Neutrophil (primary cell): ENCODE data around the gene MARCOL.

Experiments used
- H3K27ac ChIP-seq: fragments of 200-600 bp; sonication (generic); 2 replicates; pipeline ENCODE4 v1.5.1; 2016; ENCODE audit warnings: mild to moderate bottlenecking, moderate library complexity
- H3K27me3 ChIP-seq: fragments of 200-600 bp; sonication (generic); 2 replicates; pipeline ENCODE4 v1.6.0; 2016; ENCODE audit warnings: mild to moderate bottlenecking
- H3K36me3 ChIP-seq: fragments of 200-600 bp; sonication (generic); 2 replicates; pipeline ENCODE4 v1.5.1; 2017
- H3K4me1 ChIP-seq, 2 experiments: fragments of 200-600 bp in 1 of 2; sonication (generic) in 1 of 2; 1 replicate in 1 of 2; 2 replicates in 1 of 2; pipeline versions ENCODE4 v1.5.1 to v1.6.1; 2013 to 2016; ENCODE audit warnings: low read depth in 1 of 2, low read length in 1 of 2, mild to moderate bottlenecking in 1 of 2, moderate library complexity in 1 of 2; ENCODE audit not compliant: control insufficient read depth in 1 of 2, insufficient read depth in 1 of 2
- H3K4me3 ChIP-seq, 2 experiments: fragments of 200-600 bp in 1 of 2; sonication (generic) in 1 of 2; 1 replicate in 1 of 2; 2 replicates in 1 of 2; pipeline ENCODE4 v1.5.1; 2013 to 2016; ENCODE audit warnings: low read depth in 1 of 2, low read length in 1 of 2, mild to moderate bottlenecking in 1 of 2, moderate library complexity in 1 of 2
- H3K9me3 ChIP-seq: fragments of 200-600 bp; sonication (generic); 2 replicates; pipeline ENCODE4 v1.5.1; 2016
- TF ChIP-seq, protein P1 (sequence below): fragments of 200-600 bp; sonication (generic); IDR thresholded peaks from 2 replicates; pipeline ENCODE4 v1.5.1; 2016; ENCODE audit warnings: antibody characterized with exemption

The MARCOL gene

DNA sequence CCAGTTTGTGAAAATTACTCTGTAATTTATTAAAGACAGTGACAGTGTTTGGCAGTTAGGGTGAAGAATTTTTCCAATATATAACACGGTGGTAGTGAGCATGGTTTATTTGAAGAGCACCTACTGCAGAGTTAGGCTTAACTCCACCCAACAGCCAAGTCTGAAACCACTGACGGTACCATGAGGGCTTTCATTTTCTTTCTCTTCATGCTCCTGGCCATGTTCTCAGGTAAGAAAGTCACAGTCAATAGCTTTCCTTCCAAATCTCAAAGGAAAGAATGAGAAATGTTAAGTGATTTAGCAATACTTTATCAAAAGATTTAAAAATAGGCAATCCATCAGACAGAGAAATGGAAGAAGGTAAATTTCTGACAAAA, at the start of gene MARCOL:
Gene MARCOL (plus strand): TSS at position 108 of the 377 bp plus-strand sequence. CDS start 73 bp downstream, at position 181.
- H3K36me3 ChIP-seq = no peaks in the 10 kb centered on the region
- TF ChIP-seq, protein P1, sequence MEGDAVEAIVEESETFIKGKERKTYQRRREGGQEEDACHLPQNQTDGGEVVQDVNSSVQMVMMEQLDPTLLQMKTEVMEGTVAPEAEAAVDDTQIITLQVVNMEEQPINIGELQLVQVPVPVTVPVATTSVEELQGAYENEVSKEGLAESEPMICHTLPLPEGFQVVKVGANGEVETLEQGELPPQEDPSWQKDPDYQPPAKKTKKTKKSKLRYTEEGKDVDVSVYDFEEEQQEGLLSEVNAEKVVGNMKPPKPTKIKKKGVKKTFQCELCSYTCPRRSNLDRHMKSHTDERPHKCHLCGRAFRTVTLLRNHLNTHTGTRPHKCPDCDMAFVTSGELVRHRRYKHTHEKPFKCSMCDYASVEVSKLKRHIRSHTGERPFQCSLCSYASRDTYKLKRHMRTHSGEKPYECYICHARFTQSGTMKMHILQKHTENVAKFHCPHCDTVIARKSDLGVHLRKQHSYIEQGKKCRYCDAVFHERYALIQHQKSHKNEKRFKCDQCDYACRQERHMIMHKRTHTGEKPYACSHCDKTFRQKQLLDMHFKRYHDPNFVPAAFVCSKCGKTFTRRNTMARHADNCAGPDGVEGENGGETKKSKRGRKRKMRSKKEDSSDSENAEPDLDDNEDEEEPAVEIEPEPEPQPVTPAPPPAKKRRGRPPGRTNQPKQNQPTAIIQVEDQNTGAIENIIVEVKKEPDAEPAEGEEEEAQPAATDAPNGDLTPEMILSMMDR = no peak

GRCh38 chr5:148191010-148191409, 47.3 kb upstream of the MARCOL start:
- Histone ChIP-seq H3K27ac (no peak overlapping the region), H3K27me3 (no peaks in the 10 kb centered on the region), H3K36me3 (no peaks in the 10 kb centered on the region), H3K9me3 (no peaks in the 10 kb centered on the region), H3K4me1 (peaks cover 16% of the 10 kb centered on the region in 2 experiments), H3K4me3 (no peak overlapping the region)
- TF ChIP-seq, protein P1 = no peak

More for the DNA sequence above, at the start of gene MARCOL:
- Histone ChIP-seq H3K27me3 (no peaks in the 10 kb centered on the region), H3K4me3 (no peak within 1 kb of the TSS), H3K27ac (no peak within 1 kb of the TSS), H3K4me1 (no peaks in the 10 kb centered on the region), H3K9me3 (no peaks in the 10 kb centered on the region)

- no peaks in the 10 kb centered on the region for H3K9me3 ChIP-seq
- H3K4me1 ChIP-seq = no peaks in the 10 kb centered on the region
- H3K4me3 ChIP-seq = no peak overlapping the region
- H3K27ac ChIP-seq = no peak overlapping the region
- H3K27me3 ChIP-seq = no peaks in the 10 kb centered on the region
- H3K36me3 ChIP-seq = no peaks in the 10 kb centered on the region
- TF ChIP-seq, protein P1 = no peak
These were observed 45.1 kb upstream of the MARCOL start for GRCh38 chr5:148193202-148193601.

DNA sequence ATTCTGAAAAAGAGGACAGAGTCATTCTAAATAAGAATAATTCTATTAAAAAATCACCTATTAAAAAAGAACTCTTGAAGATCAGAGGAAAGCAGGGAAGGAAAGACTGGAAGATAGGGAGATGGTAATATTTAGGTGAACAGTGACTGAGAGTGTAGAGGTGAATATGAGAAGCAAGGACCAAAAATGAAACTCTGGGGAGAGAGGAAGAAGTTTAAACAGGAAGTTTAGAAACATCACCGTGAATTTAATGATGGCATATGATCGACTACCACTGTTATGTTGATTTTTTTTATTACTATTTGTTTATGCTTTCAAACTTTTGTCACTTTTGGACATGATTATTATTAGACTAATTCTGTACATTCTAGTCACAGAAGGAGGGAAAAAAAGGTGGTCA, 37.2 kb upstream of the MARCOL start:
- Histone ChIP-seq H3K9me3 (no peaks in the 10 kb centered on the region), H3K4me3 (peak overlapping the region; percentile 32 to 45), H3K27me3 (no peaks in the 10 kb centered on the region), H3K4me1 (peaks cover 9 to 18% of the 10 kb centered on the region in 2 experiments), H3K36me3 (no peaks in the 10 kb centered on the region), H3K27ac (peak overlapping the region; percentile 84)
- TF ChIP-seq, protein P1 = no peak

- H3K9me3 ChIP-seq = no peaks in the 10 kb centered on the region
- H3K4me1 ChIP-seq = peaks cover 9 to 18% of the 10 kb centered on the region in 2 experiments
- TF ChIP-seq, protein P1 = no peak
- H3K27ac ChIP-seq = peak within 1 kb of the TSS; percentile 84
- peak within 1 kb of the TSS in 1 of 2 experiments; percentile 45 for H3K4me3 ChIP-seq
- no peaks in the 10 kb centered on the region for H3K36me3 ChIP-seq
- H3K27me3 ChIP-seq = no peaks in the 10 kb centered on the region
These were observed 35.7 kb upstream of the MARCOL start, which contains the start of gene SPINK6 for GRCh38 chr5:148202531-148203203. SPINK6 (plus strand) TSS chr5:148203042; CDS start chr5:148203097, 55 bp downstream.
